HAP-1 (cell line): Measurements from ENCODE around the gene TRIM52.
"Not testable (repeated sequence)": the region's sequence is repeated elsewhere in the genome, so short reads cannot be mapped to it uniquely, and the experiment has no call there.

Experiments
- DNase-seq, 2 experiments: peaks; one replicate each; pipeline ENCODE4 v3.0.0-alpha.2; 2016 to 2020; ENCODE audit warnings: low spot score in 2 of 2
- H3K27me3 ChIP-seq: fragments of 250-450 bp; sonication (Bioruptor Pico); 2 replicates; pipeline ENCODE4 v1.5.1; 2020; ENCODE audit warnings: low read depth, mild to moderate bottlenecking, moderate library complexity
- H3K36me3 ChIP-seq: fragments of 250-450 bp; sonication (Bioruptor Pico); replicated peaks from 2 replicates; pipeline ENCODE4 v1.5.1; 2020; ENCODE audit warnings: mild to moderate bottlenecking
- H3K4me1 ChIP-seq: fragments of 250-450 bp; sonication (Bioruptor Pico); 2 replicates; pipeline ENCODE4 v1.5.1; 2020; ENCODE audit warnings: mild to moderate bottlenecking
- H3K4me3 ChIP-seq: fragments of 250-450 bp; sonication (Bioruptor Pico); 2 replicates; pipeline ENCODE4 v1.5.1; 2020; ENCODE audit warnings: mild to moderate bottlenecking, moderate library complexity
- H3K9me3 ChIP-seq: fragments of 250-450 bp; sonication (Bioruptor Pico); 2 replicates; pipeline ENCODE4 v1.5.1; 2020; ENCODE audit warnings: mild to moderate bottlenecking, moderate library complexity
- in situ Hi-C: fragments of 300-500 bp; cut with MboI; formaldehyde crosslinking; loops from 3 replicates; pipeline ENCODE4 v1.14.3; 2020; ENCODE audit warnings: low sequenced_read_pairs, inconsistent platforms, mixed read lengths

The TRIM52 gene

GRCh38 chr5:181219262-181220177, 41.4 kb downstream of the TRIM52 start:
- Histone ChIP-seq H3K36me3 (no peaks in the 10 kb centered on the region), H3K27me3 (no peaks in the 10 kb centered on the region), H3K4me1 (peaks cover 13% of the 10 kb centered on the region), H3K9me3 (no peaks in the 10 kb centered on the region), H3K4me3 (no peak overlapping the region)
- in situ Hi-C loops: loop anchor here (5.0 kb wide), 1 partner anchor 32 kb away; no protein-coding TSS in a partner anchor
- DNase-seq: no peak

- in situ Hi-C loops: no loop called here
- no peaks in the 10 kb centered on the region for H3K36me3 ChIP-seq
- DNase-seq: no peak
- H3K4me1 ChIP-seq: peaks cover 11% of the 10 kb centered on the region
- no peaks in the 10 kb centered on the region for H3K9me3 ChIP-seq
- H3K27me3 ChIP-seq: no peaks in the 10 kb centered on the region
- H3K4me3 ChIP-seq: peak overlapping the region; percentile 39
Measured at GRCh38 chr5:181218795-181219124, 42.2 kb downstream of the TRIM52 start.

GRCh38 chr5:181217803-181218062, 43.2 kb downstream of the TRIM52 start:
- no peaks in the 10 kb centered on the region for H3K9me3 ChIP-seq
- peaks cover 10% of the 10 kb centered on the region for H3K4me1 ChIP-seq
- H3K36me3 ChIP-seq: no peaks in the 10 kb centered on the region
- in situ Hi-C loops: no loop called here
- peak in 1 of 2 experiments; percentile 32 for DNase-seq
- H3K4me3 ChIP-seq: peak overlapping the region; percentile 39
- no peaks in the 10 kb centered on the region for H3K27me3 ChIP-seq

GRCh38 chr5:181217111-181217802, 43.7 kb downstream of the TRIM52 start:
- in situ Hi-C loops: no loop called here
- no peaks in the 10 kb centered on the region for H3K9me3 ChIP-seq
- peaks cover 6% of the 10 kb centered on the region; the same call in 1 of the 2 replicates for H3K4me1 ChIP-seq
- H3K36me3 ChIP-seq: no peaks in the 10 kb centered on the region
- peak in 1 of 2 experiments; percentile 81 for DNase-seq
- H3K27me3 ChIP-seq: no peaks in the 10 kb centered on the region
- peak overlapping the region; percentile 39 for H3K4me3 ChIP-seq

GRCh38 chr5:181215997-181216989, 44.6 kb downstream of the TRIM52 start:
- peak in 1 of 2 experiments; percentile 58 for DNase-seq
- in situ Hi-C loops: no loop called here
- Histone ChIP-seq H3K4me1 (peaks cover 6% of the 10 kb centered on the region; the same call in 1 of the 2 replicates), H3K27me3 (no peaks in the 10 kb centered on the region), H3K9me3 (no peaks in the 10 kb centered on the region), H3K36me3 (no peaks in the 10 kb centered on the region), H3K4me3 (peak overlapping the region; percentile 39)

GRCh38 chr5:181214249-181214648, 46.7 kb downstream of the TRIM52 start:
- H3K9me3 ChIP-seq, H3K27me3 ChIP-seq, DNase-seq, H3K4me3 ChIP-seq, H3K36me3 ChIP-seq, in situ Hi-C loops, H3K4me1 ChIP-seq: not testable (repeated sequence)

GRCh38 chr5:181212934-181213333, 48.0 kb downstream of the TRIM52 start:
- no peak for DNase-seq
- H3K4me1 ChIP-seq: peaks cover 4% of the 10 kb centered on the region
- in situ Hi-C loops: no loop called here
- H3K4me3 ChIP-seq: no peak overlapping the region
- H3K27me3 ChIP-seq: no peaks in the 10 kb centered on the region
- no peaks in the 10 kb centered on the region for H3K9me3 ChIP-seq
- no peaks in the 10 kb centered on the region for H3K36me3 ChIP-seq

GRCh38 chr5:181212080-181212479, 48.9 kb downstream of the TRIM52 start:
- DNase-seq: no peak
- Histone ChIP-seq H3K4me1 (no peaks in the 10 kb centered on the region; the same call in none of the 2 replicates), H3K27me3 (no peaks in the 10 kb centered on the region), H3K36me3 (no peaks in the 10 kb centered on the region), H3K4me3 (no peak overlapping the region), H3K9me3 (no peaks in the 10 kb centered on the region)
- in situ Hi-C loops: no loop called here

GRCh38 chr5:181211208-181211607, 49.7 kb downstream of the TRIM52 start:
- peaks cover 3% of the 10 kb centered on the region for H3K4me1 ChIP-seq
- in situ Hi-C loops: no loop called here
- H3K9me3 ChIP-seq: no peaks in the 10 kb centered on the region
- no peaks in the 10 kb centered on the region for H3K36me3 ChIP-seq
- no peak for DNase-seq
- H3K27me3 ChIP-seq: no peaks in the 10 kb centered on the region
- no peak overlapping the region for H3K4me3 ChIP-seq

GRCh38 chr5:181210698-181211097, 50.2 kb downstream of the TRIM52 start:
- H3K27me3 ChIP-seq, in situ Hi-C loops, H3K36me3 ChIP-seq, H3K4me3 ChIP-seq, H3K4me1 ChIP-seq, DNase-seq, H3K9me3 ChIP-seq: not testable (repeated sequence)

- in situ Hi-C loops, H3K4me3 ChIP-seq, DNase-seq, H3K27me3 ChIP-seq, H3K36me3 ChIP-seq, H3K9me3 ChIP-seq: not testable (repeated sequence)
- H3K4me1 ChIP-seq: peaks cover 12% of the 10 kb centered on the region
Measured at GRCh38 chr5:181210148-181210547, 50.8 kb downstream of the TRIM52 start.

- H3K36me3 ChIP-seq, H3K27me3 ChIP-seq, in situ Hi-C loops, H3K9me3 ChIP-seq, H3K4me3 ChIP-seq, DNase-seq: not testable (repeated sequence)
- peaks cover 12% of the 10 kb centered on the region for H3K4me1 ChIP-seq
Measured at GRCh38 chr5:181209006-181209405, 51.9 kb downstream of the TRIM52 start.

GRCh38 chr5:181207960-181208253, 53.0 kb downstream of the TRIM52 start:
- in situ Hi-C loops: no loop called here
- peaks cover 12% of the 10 kb centered on the region for H3K4me1 ChIP-seq

More at GRCh38 chr5:181207960-181208253, 53.0 kb downstream of the TRIM52 start:
- H3K4me3 ChIP-seq: peak overlapping the region; percentile 42
- H3K9me3 ChIP-seq: no peaks in the 10 kb centered on the region
- no peaks in the 10 kb centered on the region for H3K36me3 ChIP-seq
- no peaks in the 10 kb centered on the region for H3K27me3 ChIP-seq
- no peak for DNase-seq
